WTC11 (cell line): ENCODE results near the gene MAPKAP1. TPM values are rescaled to one million over a fixed set of nuclear protein-coding genes. Genes with fewer than 3 reads are reported as not detected.

ENCODE experiments used
- ATAC-seq: fragments of 200-7000 bp; cut with Tn5 transposase; 2 replicates; pipeline ENCODE4 v1.10.0; 2021; ENCODE audit warnings: mild to moderate bottlenecking, moderate library complexity
- CTCF ChIA-PET: fragments of 300-600 bp; sonication (Branson Sonifier 250); formaldehyde crosslinking; loops from one replicate; lab custom pipeline; 2021; ENCODE audit warnings: antibody characterized with exemption; lab: Charles Lee
- POLR2A ChIA-PET: fragments of 350-600 bp; sonication (Branson Sonifier 250); formaldehyde crosslinking; loops from one replicate; lab custom pipeline; 2021; ENCODE audit warnings: antibody characterized with exemption; lab: Charles Lee
- DNase-seq: peaks from one replicate; pipeline ENCODE4 v3.0.0; 2021; ENCODE audit warnings: low spot score
- H3K27ac Mint-ChIP-seq: 2 replicates; pipeline ENCODE4 v1.8.0; 2021; ENCODE audit warnings: mixed read lengths
- H3K27me3 Mint-ChIP-seq: 2 replicates; pipeline ENCODE4 v1.8.0; 2021; ENCODE audit warnings: low read depth, mild to moderate bottlenecking, moderate library complexity, mixed read lengths
- H3K36me3 Mint-ChIP-seq: 2 replicates; pipeline ENCODE4 v1.8.0; 2021; ENCODE audit warnings: mixed read lengths
- H3K4me1 Mint-ChIP-seq: 2 replicates; pipeline ENCODE4 v1.8.0; 2022; ENCODE audit warnings: mixed read lengths
- H3K4me3 Mint-ChIP-seq: 2 replicates; pipeline ENCODE4 v1.8.0; 2021; ENCODE audit warnings: mild to moderate bottlenecking, moderate library complexity, mixed read lengths
- H3K9me3 Mint-ChIP-seq: 2 replicates; pipeline ENCODE4 v1.8.0; 2021; ENCODE audit warnings: mixed read lengths
- ATF1 ChIP-seq: sonication (generic); formaldehyde crosslinking; IDR thresholded peaks from 2 replicates; pipeline ENCODE4 v1.8.1; 2023; ENCODE audit warnings: mild to moderate bottlenecking, moderate library complexity, missing genetic modification reagents
- ATF2 ChIP-seq: sonication (generic); formaldehyde crosslinking; IDR thresholded peaks from 2 replicates; pipeline ENCODE4 v1.8.1; 2022; ENCODE audit warnings: low read depth, missing genetic modification reagents, borderline replicate concordance
- CDX4 ChIP-seq: fragments of 250-450 bp; sonication (Bioruptor Pico); IDR thresholded peaks from 2 replicates; pipeline ENCODE4 v1.9.0; 2021; ENCODE audit warnings: moderate library complexity, mild to moderate bottlenecking, inconsistent platforms, borderline replicate concordance
- E2F5 ChIP-seq: sonication (generic); formaldehyde crosslinking; IDR thresholded peaks from 2 replicates; pipeline ENCODE4 v1.8.1; 2022; ENCODE audit warnings: mild to moderate bottlenecking, moderate library complexity, missing genetic modification reagents
- EMX1 ChIP-seq: fragments of 250-450 bp; sonication (Bioruptor Pico); IDR thresholded peaks from 2 replicates; pipeline ENCODE4 v1.8.0; 2021; ENCODE audit warnings: mild to moderate bottlenecking
- ETV6 ChIP-seq: sonication (generic); formaldehyde crosslinking; IDR thresholded peaks from 2 replicates; pipeline ENCODE4 v1.8.1; 2022; ENCODE audit warnings: mild to moderate bottlenecking, missing genetic modification reagents
- JAZF1 ChIP-seq: fragments of 250-450 bp; sonication (Bioruptor Pico); IDR thresholded peaks from 2 replicates; pipeline ENCODE4 v1.9.0; 2021; ENCODE audit warnings: moderate library complexity, mild to moderate bottlenecking, inconsistent platforms
- JUN ChIP-seq: sonication (generic); formaldehyde crosslinking; IDR thresholded peaks from 2 replicates; pipeline ENCODE4 v1.8.0; 2023; ENCODE audit warnings: mild to moderate bottlenecking, missing genetic modification reagents
- KAT7 ChIP-seq: sonication (generic); formaldehyde crosslinking; IDR thresholded peaks from 2 replicates; pipeline ENCODE4 v1.8.1; 2023; ENCODE audit warnings: missing genetic modification reagents, mild to moderate bottlenecking, borderline replicate concordance
- NR3C1 ChIP-seq: sonication (generic); formaldehyde crosslinking; conservative IDR thresholded peaks from 2 replicates; pipeline ENCODE4 v1.8.1; 2023; ENCODE audit warnings: low read depth, mild to moderate bottlenecking, missing genetic modification reagents
- PRRX2 ChIP-seq: fragments of 250-450 bp; sonication (Bioruptor Pico); IDR thresholded peaks from 2 replicates; pipeline ENCODE4 v1.8.0; 2021; ENCODE audit warnings: mild to moderate bottlenecking
- RELA ChIP-seq: sonication (generic); formaldehyde crosslinking; IDR thresholded peaks from 2 replicates; pipeline ENCODE4 v1.8.1; 2022; ENCODE audit warnings: missing genetic modification reagents, mild to moderate bottlenecking, borderline replicate concordance
- SMAD4 ChIP-seq: sonication (generic); formaldehyde crosslinking; IDR thresholded peaks from 2 replicates; pipeline ENCODE4 v1.8.0; 2022; ENCODE audit warnings: mild to moderate bottlenecking, missing genetic modification reagents
- SP1 ChIP-seq: sonication (generic); formaldehyde crosslinking; conservative IDR thresholded peaks from 2 replicates; pipeline ENCODE4 v1.8.1; 2022; ENCODE audit warnings: missing genetic modification reagents
- TCF7 ChIP-seq: sonication (generic); formaldehyde crosslinking; IDR thresholded peaks from 2 replicates; pipeline ENCODE4 v1.8.0; 2022; ENCODE audit warnings: mild to moderate bottlenecking, low read depth, missing genetic modification reagents, moderate library complexity
- TEAD1 ChIP-seq: sonication (generic); formaldehyde crosslinking; IDR thresholded peaks from 2 replicates; pipeline ENCODE4 v1.8.0; 2022; ENCODE audit warnings: mild to moderate bottlenecking, missing genetic modification reagents
- TEAD4 ChIP-seq: sonication (generic); formaldehyde crosslinking; IDR thresholded peaks from 2 replicates; pipeline ENCODE4 v1.8.0; 2022; ENCODE audit warnings: mild to moderate bottlenecking, missing genetic modification reagents
- USF1 ChIP-seq: sonication (generic); formaldehyde crosslinking; IDR thresholded peaks from 2 replicates; pipeline ENCODE4 v1.8.0; 2022; ENCODE audit warnings: mild to moderate bottlenecking, missing genetic modification reagents
- ZNF121 ChIP-seq: sonication (generic); formaldehyde crosslinking; IDR thresholded peaks from 2 replicates; pipeline ENCODE4 v1.8.0; 2023; ENCODE audit warnings: missing genetic modification reagents
- ZNF423 ChIP-seq: fragments of 250-450 bp; sonication (Bioruptor Pico); IDR thresholded peaks from 2 replicates; pipeline ENCODE4 v2.1.2; 2022; ENCODE audit warnings: mild to moderate bottlenecking, moderate library complexity
- ZSCAN18 ChIP-seq: fragments of 250-450 bp; sonication (Bioruptor Pico); IDR thresholded peaks from 2 replicates; pipeline ENCODE4 v2.1.2; 2022; ENCODE audit warnings: mild to moderate bottlenecking, moderate library complexity
- total RNA-seq: library from RNA; stranded (reverse); gene quantifications from 3 replicates; pipeline ENCODE4 v1.2.3, GENCODE V29; 2021

The MAPKAP1 gene
- total RNA-seq, 1 experiment from 2014 or later, result 111 TPM

GRCh38 chr9:125701351-125701750 is 5.7 kb downstream of the MAPKAP1 start:
- ATAC-seq (peak; percentile 86), DNase-seq (no peak)
- ChIA-PET CTCF (interaction anchor here (0.9 kb wide), 1 partner anchor 21 kb away, joined by 3 read pairs; no protein-coding TSS in a partner anchor), POLR2A (no interaction called here)
- TF ChIP-seq ETV6 (CRISPR knock-in tag) (0 out of 2 replicates have a peak, but pooled peaks have one; percentile 26), NR3C1 (no peak), JAZF1 (CRISPR knock-in tag) (no peak)
- TF ChIP-seq, all 79 proteins: peak for 1
- Mint-ChIP-seq H3K9me3 (peaks cover 6% of the 10 kb centered on the region), H3K4me1 (peaks cover 66% of the 10 kb centered on the region), H3K36me3 (no peaks in the 10 kb centered on the region), H3K27ac (peak overlapping the region; percentile 98), H3K27me3 (no peaks in the 10 kb centered on the region), H3K4me3 (peak overlapping the region; percentile 31)

DNA sequence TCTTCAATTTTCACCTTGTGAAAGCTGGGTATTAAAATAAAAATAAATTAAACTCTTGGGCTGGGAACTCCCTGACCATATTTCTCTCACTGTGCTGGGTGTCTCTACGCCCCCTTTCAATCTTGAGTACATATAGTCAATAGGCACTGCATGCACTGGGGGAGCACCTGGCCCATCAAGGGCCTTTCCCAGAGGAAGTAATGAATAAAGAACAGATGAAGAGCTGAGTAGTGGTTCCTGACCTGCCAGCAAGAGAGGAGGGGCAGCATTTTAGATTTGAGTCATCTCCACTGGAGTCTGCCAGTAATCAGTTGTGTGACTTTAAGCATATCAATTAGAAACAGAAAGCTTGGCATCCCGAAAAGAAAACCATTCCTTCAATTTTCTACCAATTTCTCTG is 6.2 kb downstream of the MAPKAP1 start:
- ChIA-PET CTCF (interaction anchor here (0.9 kb wide), 1 partner anchor 20 kb away, joined by 3 read pairs; no protein-coding TSS in a partner anchor), POLR2A (no interaction called here)
- Mint-ChIP-seq H3K27ac (peak overlapping the region; percentile 98), H3K4me3 (peak overlapping the region; percentile 31), H3K9me3 (peaks cover 6% of the 10 kb centered on the region)
- peak; percentile 85 for ATAC-seq
- no peak for TF ChIP-seq RELA (CRISPR knock-in tag)
- TF ChIP-seq ATF2 (CRISPR knock-in tag), result no peak
- no peak for TF ChIP-seq EMX1 (CRISPR knock-in tag)
- no peak for TF ChIP-seq ATF1 (CRISPR knock-in tag)
- TF ChIP-seq USF1 (CRISPR knock-in tag), result no peak
- no peak for TF ChIP-seq TEAD4
- TF ChIP-seq E2F5, result no peak
- no peak for TF ChIP-seq TEAD1
- TF ChIP-seq TCF7 (CRISPR knock-in tag), result no peak
- no peak for TF ChIP-seq SMAD4 (CRISPR knock-in tag)
- TF ChIP-seq ZNF423 (CRISPR knock-in tag), result no peak
- TF ChIP-seq ZNF121 (CRISPR knock-in tag), result no peak
- TF ChIP-seq KAT7, result no peak
- TF ChIP-seq JUN (CRISPR knock-in tag), result no peak
- TF ChIP-seq SP1 (CRISPR knock-in tag), result no peak
- TF ChIP-seq ZSCAN18 (CRISPR knock-in tag), result no peak
- TF ChIP-seq ETV6 (CRISPR knock-in tag), result no peak
- TF ChIP-seq CDX4 (CRISPR knock-in tag), result no peak
- TF ChIP-seq PRRX2 (CRISPR knock-in tag), result no peak
- TF ChIP-seq, all 79 proteins: peak for 0
- H3K4me1 Mint-ChIP-seq, result peaks cover 66% of the 10 kb centered on the region
- peak; percentile 31 for DNase-seq
- no peaks in the 10 kb centered on the region for H3K36me3 Mint-ChIP-seq
- H3K27me3 Mint-ChIP-seq, result no peaks in the 10 kb centered on the region
